ENCODE data around the gene COQ9. TPM values are rescaled to one million over a fixed set of nuclear protein-coding genes. Genes with fewer than 3 reads are reported as not detected.
"Not testable (repeated sequence)": the region's sequence is repeated elsewhere in the genome, so short reads cannot be mapped to it uniquely, and the experiment has no call there.

Gene COQ9
- total RNA-seq, 2 experiments from 2014 or later: 39.8 to 41.1 TPM

DNA sequence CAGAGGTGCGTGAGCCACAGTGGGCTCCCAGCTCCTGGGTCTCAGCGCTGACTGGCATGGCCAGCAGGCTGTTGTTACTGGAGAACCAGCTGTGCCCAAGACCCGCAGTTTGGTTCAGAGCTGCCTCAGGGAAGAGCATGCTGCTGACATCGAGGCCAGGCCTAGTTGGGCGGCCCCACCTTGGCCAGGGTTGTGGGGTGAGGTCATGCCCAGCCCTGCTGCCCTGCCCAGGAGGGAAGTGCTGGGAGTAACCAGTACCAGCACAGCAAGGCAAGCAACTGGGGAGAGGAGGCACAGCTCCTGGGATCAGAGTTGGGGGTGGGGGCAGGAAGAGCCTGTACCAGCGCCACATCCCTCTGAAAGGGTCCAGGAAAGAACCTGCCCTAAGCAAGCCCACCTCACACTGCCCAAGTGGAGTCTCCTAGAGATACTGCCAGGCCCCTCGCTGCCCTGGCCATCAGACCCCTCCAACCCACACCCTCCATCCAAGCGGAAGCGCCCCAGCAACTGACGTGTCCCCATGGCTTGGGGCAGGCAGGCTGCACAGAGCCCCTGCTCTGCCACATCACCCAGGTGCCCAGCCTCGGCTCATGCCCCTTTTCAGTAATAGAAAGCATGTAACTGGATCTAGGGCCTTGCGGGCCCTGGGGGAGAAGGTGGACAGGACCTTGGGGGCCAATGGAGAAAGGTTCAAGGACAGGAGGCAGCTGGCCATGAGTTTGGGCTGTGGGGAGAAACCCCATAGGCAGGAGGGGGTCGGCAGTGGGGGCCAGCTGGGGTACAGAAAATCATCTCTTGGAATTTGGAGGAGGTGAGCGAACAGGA is 38.0 kb downstream of the COQ9 start:
- H3K27ac Mint-ChIP-seq: no peak overlapping the region
- CTCF ChIA-PET: interaction anchor here (0.7 to 2.5 kb wide), 7 partner anchors 9 to 115 kb away, joined by 3 to 14 read pairs (median 7); partner anchors contain the start of gene POLR2C

GRCh38 chr16:57485916-57486857 is 38.9 kb downstream of the COQ9 start, which contains the start of gene DOK4:
DOK4 (minus strand) TSS chr16:57486493; CDS start chr16:57479507, 6,986 bp downstream.
- H3K36me3 Mint-ChIP-seq (ENCODE audit: low read depth): no peaks in the 10 kb centered on the region

More for the DNA sequence above, 38.0 kb downstream of the COQ9 start:
- Mint-ChIP-seq H3K27me3 (no peaks in the 10 kb centered on the region), H3K4me1 (peaks cover 17% of the 10 kb centered on the region), H3K4me3 (peak overlapping the region; percentile 76), H3K9me3 (no peaks in the 10 kb centered on the region), H3K36me3 (ENCODE audit: low read depth) (no peaks in the 10 kb centered on the region)
- POLR2A ChIA-PET: interaction anchor here (0.6 kb wide), 1 partner anchor 30 kb away, joined by 5 read pairs; no protein-coding TSS in a partner anchor
- DNase-seq: no peak

DNA sequence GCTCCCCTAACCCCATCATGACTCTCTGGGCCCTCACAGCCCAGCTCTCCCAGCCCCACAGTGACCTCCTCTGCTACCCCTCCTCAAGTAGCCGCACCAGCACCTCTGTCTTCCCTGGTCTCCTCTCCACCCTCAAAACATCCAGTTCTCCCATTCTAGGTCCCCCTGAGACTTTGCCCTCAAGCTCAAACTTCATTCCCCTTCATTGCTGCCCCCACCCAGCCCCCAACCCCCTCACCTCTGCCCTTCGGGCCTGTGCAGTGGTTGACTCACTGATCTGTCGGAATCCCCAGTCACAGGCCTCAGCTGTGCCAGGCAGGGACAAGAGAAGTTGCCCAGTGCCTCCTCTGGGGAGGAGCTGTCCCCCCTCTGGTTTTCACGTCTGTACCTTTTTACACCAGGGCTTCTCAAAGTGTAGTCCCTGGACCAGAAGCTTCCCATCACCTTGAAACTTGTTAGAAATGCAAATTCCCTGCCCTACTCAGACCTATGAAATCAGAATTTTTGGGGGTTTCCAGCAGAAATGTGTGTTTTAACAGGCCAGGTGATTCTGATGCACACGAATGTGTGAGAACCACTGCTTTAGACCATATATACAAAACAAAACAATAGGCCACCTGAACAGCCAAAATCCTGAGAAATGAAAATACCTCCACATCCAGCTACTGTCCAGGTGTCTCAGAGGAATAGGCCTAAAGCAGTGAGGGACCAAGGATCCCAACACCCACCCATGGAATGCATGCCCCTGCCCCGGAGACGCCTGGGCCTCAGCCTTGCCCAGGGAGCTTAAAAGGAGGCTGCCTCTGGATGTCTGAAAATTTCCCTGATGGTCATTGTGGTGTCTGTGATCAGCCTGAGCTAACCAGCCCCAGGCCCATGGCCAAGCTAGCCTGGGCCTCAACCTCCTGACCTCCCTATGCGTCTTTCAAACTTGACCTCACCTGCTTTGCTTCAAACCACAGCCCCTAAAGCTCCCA is 39.9 kb downstream of the COQ9 start:
- Mint-ChIP-seq H3K27me3 (peaks cover 5% of the 10 kb centered on the region), H3K36me3 (ENCODE audit: low read depth) (no peaks in the 10 kb centered on the region), H3K4me1 (peaks cover 17% of the 10 kb centered on the region), H3K27ac (no peak overlapping the region), H3K9me3 (no peaks in the 10 kb centered on the region), H3K4me3 (peak overlapping the region; percentile 68)
- ChIA-PET POLR2A (no interaction called here), CTCF (interaction anchor here (1.1 to 2.5 kb wide), 10 partner anchors 9 to 162 kb away, joined by 3 to 14 read pairs (median 4); partner anchors contain the start of gene POLR2C)
- DNase-seq: no peak

More at GRCh38 chr16:57485916-57486857, 38.9 kb downstream of the COQ9 start, which contains the start of gene DOK4:
- Mint-ChIP-seq H3K4me1 (peaks cover 17% of the 10 kb centered on the region), H3K9me3 (no peaks in the 10 kb centered on the region), H3K27me3 (no peaks in the 10 kb centered on the region), H3K4me3 (peak within 1 kb of the TSS; percentile 76), H3K27ac (peak within 1 kb of the TSS; percentile 72)
- ChIA-PET CTCF (interaction anchor here (0.7 to 2.5 kb wide), 10 partner anchors 8 to 163 kb away, joined by 3 to 14 read pairs (median 4); partner anchors contain the start of gene POLR2C), POLR2A (no interaction called here)
- peak; percentile 75 for DNase-seq

DNA sequence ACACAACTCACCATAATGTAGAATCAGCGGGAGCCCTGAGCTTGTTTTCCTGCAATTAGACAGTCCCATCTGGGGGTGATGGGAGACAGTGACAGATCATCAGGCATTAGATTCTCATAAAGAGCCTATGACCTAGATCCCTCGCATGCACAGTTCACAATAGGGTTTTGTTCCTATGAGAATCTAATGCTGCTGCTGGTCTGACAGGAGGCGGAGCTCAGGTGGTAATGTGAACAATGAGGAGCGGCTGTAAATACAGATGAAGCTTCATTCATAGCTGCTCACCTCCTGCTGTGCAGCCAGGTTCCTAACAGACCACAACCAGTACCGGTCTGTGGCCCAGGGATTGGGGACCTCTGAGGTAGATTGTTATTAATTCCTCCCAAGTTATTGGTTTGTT is 42.0 kb downstream of the COQ9 start:
- Mint-ChIP-seq H3K4me3 (no peak overlapping the region), H3K9me3 (no peaks in the 10 kb centered on the region), H3K36me3 (ENCODE audit: low read depth) (no peaks in the 10 kb centered on the region), H3K27ac (no peak overlapping the region), H3K27me3 (peaks cover 7% of the 10 kb centered on the region), H3K4me1 (peaks cover 17% of the 10 kb centered on the region)
- DNase-seq: no peak
- CTCF ChIA-PET: interaction anchor here (0.6 to 1.3 kb wide), 4 partner anchors 14 to 72 kb away, joined by 3 to 4 read pairs (median 4); no protein-coding TSS in a partner anchor
- POLR2A ChIA-PET: no interaction called here

DNA sequence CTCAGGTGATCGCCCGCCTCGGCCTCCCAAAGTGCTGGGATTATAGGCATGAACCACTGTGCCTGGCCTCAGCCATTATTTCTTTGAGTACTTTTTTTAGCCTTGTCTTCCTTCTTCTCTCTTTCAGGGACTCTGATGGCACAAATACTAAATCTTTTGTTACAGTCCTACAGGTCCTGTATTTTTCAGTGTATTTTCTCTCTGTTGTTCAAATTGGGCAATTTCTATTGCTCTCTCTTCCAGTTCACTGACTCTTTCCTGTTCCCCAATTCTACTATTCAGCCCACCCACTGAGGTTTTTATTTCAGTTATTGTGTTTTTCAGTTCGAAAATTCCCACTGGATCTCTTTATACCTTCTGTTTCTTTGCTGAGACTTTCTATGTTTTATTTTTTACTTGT is 46.5 kb downstream of the COQ9 start:
- no peak overlapping the region for H3K27ac Mint-ChIP-seq
- CTCF ChIA-PET: no interaction called here
- H3K4me3 Mint-ChIP-seq: no peak overlapping the region
- POLR2A ChIA-PET: no interaction called here
- peaks cover 7% of the 10 kb centered on the region for H3K27me3 Mint-ChIP-seq
- no peaks in the 10 kb centered on the region for H3K9me3 Mint-ChIP-seq
- DNase-seq: no peak
- H3K4me1 Mint-ChIP-seq: no peaks in the 10 kb centered on the region
- no peaks in the 10 kb centered on the region for H3K36me3 Mint-ChIP-seq (ENCODE audit: low read depth)

DNA sequence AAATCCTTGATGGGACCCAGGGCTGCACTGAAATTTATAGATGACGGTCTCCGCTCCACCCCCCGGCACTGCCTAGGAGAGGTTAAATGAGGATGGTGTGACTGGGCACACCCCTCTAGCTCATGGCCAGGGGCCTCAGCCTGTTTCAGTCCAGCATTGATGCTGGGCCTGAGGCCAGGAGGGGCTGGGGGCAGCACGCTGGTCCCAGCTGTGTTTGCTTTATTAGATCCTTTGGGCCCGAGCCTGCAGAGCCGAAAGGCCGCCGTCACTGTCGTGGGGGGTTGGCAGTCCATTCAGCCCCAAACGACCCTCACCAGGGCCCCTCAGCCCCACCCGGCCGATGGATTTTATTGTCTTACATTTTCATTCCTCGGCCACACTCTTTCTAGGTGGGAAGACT is 49.8 kb downstream of the COQ9 start:
- POLR2A ChIA-PET: no interaction called here
- H3K36me3 Mint-ChIP-seq (ENCODE audit: low read depth): no peaks in the 10 kb centered on the region
- CTCF ChIA-PET: no interaction called here
- DNase-seq: no peak
- no peak overlapping the region for H3K27ac Mint-ChIP-seq
- H3K4me3 Mint-ChIP-seq: no peak overlapping the region
- peaks cover 2% of the 10 kb centered on the region for H3K27me3 Mint-ChIP-seq
- H3K4me1 Mint-ChIP-seq: peaks cover 12% of the 10 kb centered on the region
- no peaks in the 10 kb centered on the region for H3K9me3 Mint-ChIP-seq

GRCh38 chr16:57498031-57498430 is 50.8 kb downstream of the COQ9 start:
- Mint-ChIP-seq H3K9me3 (no peaks in the 10 kb centered on the region), H3K27me3 (peaks cover 2% of the 10 kb centered on the region), H3K4me1 (peaks cover 12% of the 10 kb centered on the region), H3K4me3 (no peak overlapping the region), H3K36me3 (ENCODE audit: low read depth) (no peaks in the 10 kb centered on the region), H3K27ac (no peak overlapping the region)
- ChIA-PET POLR2A (interaction anchor here (0.7 kb wide), 1 partner anchor 52 kb away, joined by 3 read pairs; no protein-coding TSS in a partner anchor), CTCF (interaction anchor here (1.6 kb wide), 1 partner anchor 22 kb away, joined by 6 read pairs; no protein-coding TSS in a partner anchor)
- DNase-seq: no peak

DNA sequence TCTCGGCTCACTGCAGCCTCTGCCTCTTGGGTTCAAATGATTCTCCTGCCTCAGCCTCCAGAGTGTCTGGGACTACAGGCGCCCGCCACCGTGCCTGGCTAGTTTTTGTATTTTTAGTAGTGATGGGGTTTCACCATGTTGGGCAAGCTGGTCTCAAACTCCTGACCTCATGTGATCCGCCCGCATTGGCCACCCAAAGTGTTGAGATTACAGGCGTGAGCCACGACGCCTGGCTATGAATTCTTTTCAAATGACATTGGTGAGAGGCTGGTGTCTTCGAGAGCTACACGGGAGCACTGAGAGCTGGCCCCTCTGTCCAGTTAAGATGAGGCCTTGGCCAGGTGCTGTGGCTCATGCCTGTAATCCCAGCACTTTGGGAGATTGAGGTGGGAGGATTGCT is 52.7 kb downstream of the COQ9 start:
- DNase-seq; H3K4me3 Mint-ChIP-seq; POLR2A ChIA-PET; H3K27me3 Mint-ChIP-seq; H3K36me3 Mint-ChIP-seq (ENCODE audit: low read depth); H3K9me3 Mint-ChIP-seq; H3K27ac Mint-ChIP-seq: not testable (repeated sequence)
- CTCF ChIA-PET: interaction anchor here (2.3 kb wide), 1 partner anchor 14 kb away, joined by 7 read pairs; the partner anchor contains the start of gene DOK4
- peaks cover 12% of the 10 kb centered on the region for H3K4me1 Mint-ChIP-seq

DNA sequence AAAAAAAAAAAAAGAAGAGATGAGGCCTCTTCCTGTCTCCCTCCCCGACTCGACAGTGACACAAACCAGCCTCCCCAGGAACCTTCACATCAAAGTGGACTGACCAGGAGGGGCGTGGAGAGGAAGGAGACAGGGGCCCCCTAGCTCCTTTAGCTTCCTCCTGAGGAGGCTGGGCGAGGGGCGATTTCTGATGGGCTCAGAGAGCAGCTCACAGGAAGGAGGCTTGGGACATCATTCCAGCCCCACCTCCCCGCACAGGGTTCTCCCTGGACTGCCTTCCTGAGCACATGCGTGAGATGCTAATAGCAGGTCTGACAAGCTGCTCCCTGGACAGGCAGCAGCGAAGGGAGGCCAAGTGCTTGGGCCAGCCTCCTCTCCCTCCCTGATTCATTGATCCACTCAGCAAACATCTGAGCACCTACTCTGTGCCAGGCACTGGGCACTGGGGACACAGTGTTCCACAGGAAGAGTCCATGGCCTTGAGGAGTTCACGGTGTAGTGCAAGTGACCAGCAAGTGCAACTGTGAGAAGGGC is 53.4 kb downstream of the COQ9 start:
- POLR2A ChIA-PET: no interaction called here
- Mint-ChIP-seq H3K9me3 (no peaks in the 10 kb centered on the region), H3K27me3 (no peaks in the 10 kb centered on the region), H3K4me1 (peaks cover 12% of the 10 kb centered on the region), H3K27ac (peak overlapping the region; percentile 57), H3K4me3 (no peak overlapping the region), H3K36me3 (ENCODE audit: low read depth) (no peaks in the 10 kb centered on the region)
- DNase-seq: peak; percentile 45
- CTCF ChIA-PET: interaction anchor here (2.3 kb wide), 1 partner anchor 15 kb away, joined by 7 read pairs; the partner anchor contains the start of gene DOK4

GRCh38 chr16:57501492-57501891 is 54.2 kb downstream of the COQ9 start:
- ChIA-PET CTCF (interaction anchor here (0.6 kb wide), 1 partner anchor 635 kb away, joined by 4 read pairs; no protein-coding TSS in a partner anchor), POLR2A (no interaction called here)
- DNase-seq: no peak
- Mint-ChIP-seq H3K27me3 (no peaks in the 10 kb centered on the region), H3K4me1 (peaks cover 12% of the 10 kb centered on the region), H3K36me3 (ENCODE audit: low read depth) (no peaks in the 10 kb centered on the region), H3K9me3 (no peaks in the 10 kb centered on the region), H3K4me3 (no peak overlapping the region), H3K27ac (peak overlapping the region; percentile 57)

DNA sequence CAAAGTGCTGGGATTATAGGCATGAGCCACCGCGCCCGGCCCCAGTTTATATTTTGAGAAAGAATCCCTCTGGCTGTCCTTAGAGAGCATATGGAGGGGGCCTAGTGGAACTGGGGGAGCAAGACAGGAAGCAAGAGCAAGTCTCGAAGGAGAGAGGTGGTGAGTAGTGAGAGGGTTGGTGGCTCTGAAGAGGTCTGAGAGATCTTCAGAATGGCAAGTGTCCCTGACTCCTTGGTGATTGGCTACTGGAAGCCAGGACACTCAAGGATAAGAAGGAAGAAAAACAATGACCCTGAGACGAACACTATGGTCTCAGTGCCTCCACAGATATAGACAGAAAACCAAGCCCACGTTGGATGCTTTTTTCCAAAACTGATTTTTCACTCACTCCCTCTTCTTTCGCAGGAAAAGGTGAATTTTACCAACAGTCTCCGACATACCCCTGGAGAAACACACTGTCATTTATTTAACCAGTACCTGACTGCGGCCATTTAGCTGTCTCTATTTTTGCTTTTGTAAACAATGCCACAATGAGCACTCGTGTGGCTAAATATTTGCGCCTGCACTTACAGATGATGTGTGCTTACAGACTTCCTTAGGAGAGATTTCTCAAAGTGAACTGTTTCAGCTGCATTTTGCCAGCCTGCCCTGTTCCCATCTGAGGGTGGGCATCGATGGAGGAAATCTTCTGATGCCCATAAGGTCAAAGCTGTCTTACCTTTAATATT is 54.9 kb downstream of the COQ9 start:
- H3K27ac Mint-ChIP-seq: no peak overlapping the region
- H3K27me3 Mint-ChIP-seq: no peaks in the 10 kb centered on the region
- H3K36me3 Mint-ChIP-seq (ENCODE audit: low read depth): no peaks in the 10 kb centered on the region
- H3K9me3 Mint-ChIP-seq: no peaks in the 10 kb centered on the region
- no peak overlapping the region for H3K4me3 Mint-ChIP-seq
- ChIA-PET POLR2A (no interaction called here), CTCF (no interaction called here)
- no peak for DNase-seq
- H3K4me1 Mint-ChIP-seq: peaks cover 12% of the 10 kb centered on the region

Data from activated CD4-positive, alpha-beta T cell treated with anti-CD3 and anti-CD28 coated beads, Interleukin-2, amount 10 ng/mL, durations not matched to agents 7 days and 5 days (primary cell).